ENCODE data around the gene TMEM54.

TMEM54 gene

DNA sequence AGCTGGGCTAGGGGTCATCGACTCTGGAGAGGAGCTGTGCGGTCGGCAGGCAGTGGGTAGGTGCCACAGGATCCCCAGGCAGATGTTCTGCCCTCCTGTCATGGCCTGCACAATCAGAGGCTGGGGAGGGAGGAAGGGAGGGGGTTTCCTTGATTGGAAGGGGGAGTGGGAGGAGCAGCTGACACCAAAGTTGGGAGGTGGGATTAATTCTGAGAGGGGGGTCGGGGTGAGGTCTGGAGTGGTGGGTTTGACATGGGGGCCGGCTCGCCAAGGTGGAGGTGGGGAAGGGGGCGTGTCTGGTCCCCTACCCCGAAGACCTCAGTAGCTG is 15.5 kb downstream of the TMEM54 start:
- Histone ChIP-seq H4K20me1 (ENCODE audit: low read depth, low read length) (no peaks in the 10 kb centered on the region), H3K79me2 (ENCODE audit: insufficient read depth, low read length) (no peaks in the 10 kb centered on the region), H3K36me3 (ENCODE audit: low read length) (no peaks in the 10 kb centered on the region), H3K9me3 (ENCODE audit: insufficient read depth, low read length) (no peaks in the 10 kb centered on the region), H3F3A (ENCODE audit: insufficient read depth) (no peaks in the 10 kb centered on the region), H3K4me2 (ENCODE audit: low read depth, low read length, poor library complexity, severe bottlenecking) (no peak overlapping the region), H3K27ac (ENCODE audit: low read depth, low read length) (no peak overlapping the region), H3K27me3 (ENCODE audit: low read length) (no peaks in the 10 kb centered on the region), H3K9me2 (replicated peaks; ENCODE audit: insufficient read depth, low read length) (no peaks in the 10 kb centered on the region), H3K4me3 (ENCODE audit: insufficient read depth, low read length, poor library complexity, severe bottlenecking) (no peak overlapping the region), H3K9ac (ENCODE audit: low read length) (no peak overlapping the region), H2AFZ (ENCODE audit: low read depth, low read length, severe bottlenecking) (no peak overlapping the region)
- TF ChIP-seq, protein P1, sequence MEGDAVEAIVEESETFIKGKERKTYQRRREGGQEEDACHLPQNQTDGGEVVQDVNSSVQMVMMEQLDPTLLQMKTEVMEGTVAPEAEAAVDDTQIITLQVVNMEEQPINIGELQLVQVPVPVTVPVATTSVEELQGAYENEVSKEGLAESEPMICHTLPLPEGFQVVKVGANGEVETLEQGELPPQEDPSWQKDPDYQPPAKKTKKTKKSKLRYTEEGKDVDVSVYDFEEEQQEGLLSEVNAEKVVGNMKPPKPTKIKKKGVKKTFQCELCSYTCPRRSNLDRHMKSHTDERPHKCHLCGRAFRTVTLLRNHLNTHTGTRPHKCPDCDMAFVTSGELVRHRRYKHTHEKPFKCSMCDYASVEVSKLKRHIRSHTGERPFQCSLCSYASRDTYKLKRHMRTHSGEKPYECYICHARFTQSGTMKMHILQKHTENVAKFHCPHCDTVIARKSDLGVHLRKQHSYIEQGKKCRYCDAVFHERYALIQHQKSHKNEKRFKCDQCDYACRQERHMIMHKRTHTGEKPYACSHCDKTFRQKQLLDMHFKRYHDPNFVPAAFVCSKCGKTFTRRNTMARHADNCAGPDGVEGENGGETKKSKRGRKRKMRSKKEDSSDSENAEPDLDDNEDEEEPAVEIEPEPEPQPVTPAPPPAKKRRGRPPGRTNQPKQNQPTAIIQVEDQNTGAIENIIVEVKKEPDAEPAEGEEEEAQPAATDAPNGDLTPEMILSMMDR (IDR thresholded peaks at IDR 0.05; ENCODE audit: insufficient read depth, low read length, poor library complexity, severe bottlenecking), result no peak
- no peak for TF ChIP-seq EZH2phosphoT487 (conservative IDR thresholded peaks at IDR 0.05; ENCODE audit: low read length)

DNA sequence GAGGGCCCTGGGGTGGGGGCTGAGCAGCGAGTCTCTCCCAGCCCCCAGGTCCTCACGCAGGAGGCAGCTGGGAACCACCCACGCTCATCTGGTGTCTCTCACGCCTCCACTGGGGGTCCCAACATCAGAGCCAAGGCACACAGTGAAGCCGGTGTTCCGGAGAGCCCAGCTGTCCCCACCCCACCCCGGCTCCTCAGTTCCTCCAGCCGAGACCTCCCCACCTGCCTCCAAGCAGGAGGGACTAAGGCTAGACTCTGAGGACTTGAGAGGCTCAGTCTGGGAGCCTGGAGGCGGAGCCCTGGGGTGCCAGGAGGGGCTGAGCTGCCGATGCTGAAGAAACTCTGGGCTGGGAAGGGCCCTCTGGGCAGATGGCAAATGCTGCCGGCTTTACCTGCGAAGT is 16.5 kb downstream of the TMEM54 start:
- H3F3A ChIP-seq (ENCODE audit: insufficient read depth), result no peaks in the 10 kb centered on the region
- H3K27me3 ChIP-seq (ENCODE audit: low read length), result no peaks in the 10 kb centered on the region
- H3K9me2 ChIP-seq (replicated peaks; ENCODE audit: insufficient read depth, low read length), result no peaks in the 10 kb centered on the region
- H3K9me3 ChIP-seq (ENCODE audit: insufficient read depth, low read length), result no peaks in the 10 kb centered on the region
- H3K9ac ChIP-seq (ENCODE audit: low read length), result no peak overlapping the region
- H2AFZ ChIP-seq (ENCODE audit: low read depth, low read length, severe bottlenecking), result no peak overlapping the region
- no peak overlapping the region for H3K27ac ChIP-seq (ENCODE audit: low read depth, low read length)
- no peak overlapping the region for H3K4me2 ChIP-seq (ENCODE audit: low read depth, low read length, poor library complexity, severe bottlenecking)
- H3K4me3 ChIP-seq (ENCODE audit: insufficient read depth, low read length, poor library complexity, severe bottlenecking), result no peak overlapping the region
- no peaks in the 10 kb centered on the region for H3K79me2 ChIP-seq (ENCODE audit: insufficient read depth, low read length)
- no peaks in the 10 kb centered on the region for H3K36me3 ChIP-seq (ENCODE audit: low read length)
- no peaks in the 10 kb centered on the region for H4K20me1 ChIP-seq (ENCODE audit: low read depth, low read length)
- TF ChIP-seq, protein P1 (IDR thresholded peaks at IDR 0.05; ENCODE audit: insufficient read depth, low read length, poor library complexity, severe bottlenecking), result no peak
- no peak for TF ChIP-seq EZH2phosphoT487 (conservative IDR thresholded peaks at IDR 0.05; ENCODE audit: low read length)

DNA sequence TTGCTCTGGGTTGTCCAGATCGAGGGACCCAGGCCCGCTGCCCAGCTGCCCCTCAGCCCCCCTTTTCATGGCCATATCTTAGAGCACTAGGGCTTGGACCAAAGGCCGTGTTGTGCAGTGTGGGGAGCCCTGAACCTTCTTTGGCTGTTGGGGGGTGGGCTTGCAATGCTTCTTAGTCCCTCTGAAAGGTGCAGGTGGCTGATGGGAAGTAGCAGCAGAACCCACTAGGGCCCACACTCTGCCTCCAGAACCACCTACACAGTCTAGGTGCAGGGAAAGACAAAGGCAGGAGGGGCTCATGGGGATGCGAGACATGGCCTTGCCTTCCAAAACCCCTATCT is 17.2 kb downstream of the TMEM54 start:
- Histone ChIP-seq H3K9me3 (ENCODE audit: insufficient read depth, low read length) (no peaks in the 10 kb centered on the region), H3K79me2 (ENCODE audit: insufficient read depth, low read length) (no peaks in the 10 kb centered on the region), H3K9ac (ENCODE audit: low read length) (no peak overlapping the region), H3K27me3 (ENCODE audit: low read length) (no peaks in the 10 kb centered on the region), H3K27ac (ENCODE audit: low read depth, low read length) (no peak overlapping the region), H3F3A (ENCODE audit: insufficient read depth) (no peaks in the 10 kb centered on the region), H3K36me3 (ENCODE audit: low read length) (no peaks in the 10 kb centered on the region), H3K9me2 (replicated peaks; ENCODE audit: insufficient read depth, low read length) (no peaks in the 10 kb centered on the region), H4K20me1 (ENCODE audit: low read depth, low read length) (no peaks in the 10 kb centered on the region), H2AFZ (ENCODE audit: low read depth, low read length, severe bottlenecking) (no peak overlapping the region), H3K4me2 (ENCODE audit: low read depth, low read length, poor library complexity, severe bottlenecking) (no peak overlapping the region), H3K4me3 (ENCODE audit: insufficient read depth, low read length, poor library complexity, severe bottlenecking) (no peak overlapping the region)
- TF ChIP-seq, protein P1 (IDR thresholded peaks at IDR 0.05; ENCODE audit: insufficient read depth, low read length, poor library complexity, severe bottlenecking), result no peak
- no peak for TF ChIP-seq EZH2phosphoT487 (conservative IDR thresholded peaks at IDR 0.05; ENCODE audit: low read length)
